HT-29 (cell line): ENCODE data around the gene NFATC2. TPM values are rescaled to one million over a fixed set of nuclear protein-coding genes. Genes with fewer than 3 reads are reported as not detected.
"Not testable (repeated sequence)": the region's sequence is repeated elsewhere in the genome, so short reads cannot be mapped to it uniquely, and the experiment has no call there.

Source experiments
- DNase-seq: peaks from one replicate; pipeline ENCODE4 v3.0.0-alpha.2; 2015; ENCODE audit warnings: low spot score
- total RNA-seq: library from RNA; depleted of rRNA; stranded (reverse); fragments of >200 nt; shearing (Covaris generic); gene quantifications from 2 replicates; pipeline ENCODE4 v1.2.3, GENCODE V29; 2014

NFATC2 gene
- total RNA-seq, 1 experiment from 2014 or later = 0.51 TPM

GRCh38 chr20:51540580-51540979 is 1.9 kb downstream of the NFATC2 start:
- no peak for DNase-seq

GRCh38 chr20:51540074-51540473 is 2.4 kb downstream of the NFATC2 start:
- not testable (repeated sequence) for DNase-seq

GRCh38 chr20:51536116-51537069 is 6.1 kb downstream of the NFATC2 start:
- DNase-seq = no peak

- no peak for DNase-seq
These were observed 6.8 kb downstream of the NFATC2 start for GRCh38 chr20:51535674-51536073.

- no peak for DNase-seq
These were observed 7.5 kb downstream of the NFATC2 start for GRCh38 chr20:51535075-51535386.

- peak; percentile 28 for DNase-seq
These were observed 9.0 kb downstream of the NFATC2 start for GRCh38 chr20:51533291-51534172.

- DNase-seq = no peak
These were observed 9.8 kb downstream of the NFATC2 start for GRCh38 chr20:51532577-51533191.

GRCh38 chr20:51531712-51532456 is 10.6 kb downstream of the NFATC2 start:
- no peak for DNase-seq

GRCh38 chr20:51531141-51531710 is 11.3 kb downstream of the NFATC2 start:
- DNase-seq = no peak

- no peak for DNase-seq
These were observed 12.8 kb downstream of the NFATC2 start for GRCh38 chr20:51529758-51530157.

- DNase-seq = no peak
These were observed 13.3 kb downstream of the NFATC2 start for GRCh38 chr20:51529081-51529681.

GRCh38 chr20:51528263-51529027 is 14.1 kb downstream of the NFATC2 start:
- DNase-seq = no peak

- DNase-seq = no peak
These were observed 15.8 kb downstream of the NFATC2 start for GRCh38 chr20:51526754-51527153.

- no peak for DNase-seq
These were observed 16.4 kb downstream of the NFATC2 start for GRCh38 chr20:51526106-51526470.

GRCh38 chr20:51525241-51526105 is 17.0 kb downstream of the NFATC2 start:
- no peak for DNase-seq

- no peak for DNase-seq
These were observed 19.1 kb downstream of the NFATC2 start for GRCh38 chr20:51523276-51524013.

GRCh38 chr20:51522207-51522606 is 20.3 kb downstream of the NFATC2 start:
- no peak for DNase-seq

- no peak for DNase-seq
These were observed 24.7 kb downstream of the NFATC2 start for GRCh38 chr20:51517839-51518238.
